WI38 (cell line): Measurements from ENCODE around the gene TST.

Experiments
- H3K4me3 ChIP-seq: 2 replicates; pipeline ENCODE4 v1.5.1; 2011; ENCODE audit warnings: low read depth, mild to moderate bottlenecking, control low read depth, low read length
- TF ChIP-seq, protein P1 (sequence below): IDR thresholded peaks from 2 replicates; pipeline ENCODE4 v1.5.1; 2012; ENCODE audit warnings: low read depth, mild to moderate bottlenecking, control low read depth, low read length

Gene TST

GRCh38 chr22:37058917-37059701 is 39.9 kb upstream of the TST start:
- no peak overlapping the region for H3K4me3 ChIP-seq

DNA sequence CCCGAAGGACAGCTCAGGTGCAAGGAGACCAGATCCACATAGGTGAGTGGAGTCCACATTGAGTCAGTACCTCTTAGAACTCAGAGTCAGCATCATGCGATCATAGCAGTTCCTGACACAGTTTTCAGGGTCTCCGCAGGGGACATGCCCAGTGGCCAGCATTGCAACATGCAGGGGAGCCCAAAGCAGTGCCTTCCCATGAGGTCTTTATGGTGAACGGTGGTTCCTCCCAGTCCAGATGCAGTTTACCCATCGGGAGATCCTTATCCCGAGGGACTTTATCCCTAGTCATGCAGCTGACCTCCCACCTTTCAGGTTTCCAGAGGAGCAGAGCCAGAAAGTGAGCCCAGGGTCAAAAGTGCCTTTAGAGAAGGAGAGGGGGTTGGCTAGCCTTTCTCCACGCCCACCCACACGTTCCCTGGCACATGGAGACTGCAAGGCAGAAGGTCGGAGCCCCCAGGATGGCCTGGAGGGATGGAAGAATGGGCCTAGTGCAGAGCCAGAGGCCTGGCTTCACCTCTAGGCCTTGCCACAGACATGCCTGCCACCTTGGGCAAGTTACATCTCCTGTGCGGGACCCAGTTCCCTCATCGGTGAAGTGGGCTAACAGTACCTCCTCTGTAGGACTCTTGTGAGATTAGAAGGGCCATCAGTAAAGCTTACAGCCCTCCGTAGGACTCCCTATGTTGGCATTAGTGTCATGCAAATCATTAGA is 38.7 kb upstream of the TST start:
- no peak overlapping the region for H3K4me3 ChIP-seq
- TF ChIP-seq, protein P1, sequence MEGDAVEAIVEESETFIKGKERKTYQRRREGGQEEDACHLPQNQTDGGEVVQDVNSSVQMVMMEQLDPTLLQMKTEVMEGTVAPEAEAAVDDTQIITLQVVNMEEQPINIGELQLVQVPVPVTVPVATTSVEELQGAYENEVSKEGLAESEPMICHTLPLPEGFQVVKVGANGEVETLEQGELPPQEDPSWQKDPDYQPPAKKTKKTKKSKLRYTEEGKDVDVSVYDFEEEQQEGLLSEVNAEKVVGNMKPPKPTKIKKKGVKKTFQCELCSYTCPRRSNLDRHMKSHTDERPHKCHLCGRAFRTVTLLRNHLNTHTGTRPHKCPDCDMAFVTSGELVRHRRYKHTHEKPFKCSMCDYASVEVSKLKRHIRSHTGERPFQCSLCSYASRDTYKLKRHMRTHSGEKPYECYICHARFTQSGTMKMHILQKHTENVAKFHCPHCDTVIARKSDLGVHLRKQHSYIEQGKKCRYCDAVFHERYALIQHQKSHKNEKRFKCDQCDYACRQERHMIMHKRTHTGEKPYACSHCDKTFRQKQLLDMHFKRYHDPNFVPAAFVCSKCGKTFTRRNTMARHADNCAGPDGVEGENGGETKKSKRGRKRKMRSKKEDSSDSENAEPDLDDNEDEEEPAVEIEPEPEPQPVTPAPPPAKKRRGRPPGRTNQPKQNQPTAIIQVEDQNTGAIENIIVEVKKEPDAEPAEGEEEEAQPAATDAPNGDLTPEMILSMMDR = no peak

More at GRCh38 chr22:37058917-37059701, 39.9 kb upstream of the TST start:
- TF ChIP-seq, protein P1 = no peak

DNA sequence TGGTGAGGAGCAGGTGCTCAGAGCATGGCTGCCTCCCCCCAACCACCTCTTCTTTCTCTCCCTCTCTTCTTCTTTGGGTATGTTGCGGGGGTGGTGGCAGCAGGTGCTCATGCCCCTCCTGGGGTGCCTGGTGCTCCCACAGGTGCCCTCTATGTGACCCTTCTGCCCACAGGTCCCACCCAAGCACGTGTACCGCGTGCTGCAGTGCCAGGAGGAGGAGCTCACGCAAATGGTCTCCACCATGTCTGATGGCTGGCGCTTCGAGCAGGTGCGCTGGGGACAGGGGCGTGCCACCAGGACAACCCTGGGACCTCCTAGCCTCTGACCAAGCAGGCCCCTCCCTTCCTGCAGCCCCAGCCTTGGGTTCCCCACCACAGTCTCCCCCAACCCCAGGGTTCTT is 38.0 kb upstream of the TST start:
- TF ChIP-seq, protein P1 = no peak
- no peak overlapping the region for H3K4me3 ChIP-seq

- TF ChIP-seq, protein P1 = no peak
Observed at GRCh38 chr22:37056246-37056645, 37.0 kb upstream of the TST start.

GRCh38 chr22:37054600-37055365 is 35.5 kb upstream of the TST start:
- no peak overlapping the region for H3K4me3 ChIP-seq
- TF ChIP-seq, protein P1 = no peak

More at GRCh38 chr22:37056246-37056645, 37.0 kb upstream of the TST start:
- no peak overlapping the region for H3K4me3 ChIP-seq

- no peak overlapping the region for H3K4me3 ChIP-seq
- TF ChIP-seq, protein P1 = no peak
Observed at GRCh38 chr22:37054056-37054395, 34.8 kb upstream of the TST start.
